Esophagus (tissue), 2 donors: ENCODE measurements around the gene KREMEN2. TPM values are rescaled to one million over a fixed set of nuclear protein-coding genes. Genes with fewer than 3 reads are reported as not detected.

Experiments
- H3K27ac ChIP-seq, 2 donors: one replicate each; pipeline ENCODE4 v1.5.1; 2013; ENCODE audit warnings: low read depth in 2 of 2, mild to moderate bottlenecking in 2 of 2, inconsistent platforms in 1 of 2, low read length in 1 of 2, moderate library complexity in 1 of 2
- H3K27me3 ChIP-seq, 2 donors: one replicate each; pipeline ENCODE4 v1.6.1; 2013; ENCODE audit warnings: low read length in 2 of 2, control low read depth in 1 of 2, mild to moderate bottlenecking in 1 of 2; ENCODE audit not compliant: insufficient read depth in 2 of 2, control insufficient read depth in 1 of 2
- H3K36me3 ChIP-seq, 2 donors: one replicate each; pipeline ENCODE4 v1.6.1; 2013; ENCODE audit warnings: low read length in 1 of 2; ENCODE audit not compliant: control insufficient read depth in 2 of 2, insufficient read depth in 2 of 2
- H3K4me1 ChIP-seq, 2 donors: one replicate each; pipeline ENCODE4 v1.6.1; 2013; ENCODE audit warnings: low read length in 1 of 2; ENCODE audit not compliant: control insufficient read depth in 2 of 2, insufficient read depth in 2 of 2
- H3K4me3 ChIP-seq, 2 donors: one replicate each; pipeline ENCODE4 v1.5.1; 2013; ENCODE audit warnings: low read length in 2 of 2, mild to moderate bottlenecking in 2 of 2, low read depth in 1 of 2, moderate library complexity in 1 of 2
- H3K9me3 ChIP-seq, 2 donors: one replicate each; pipeline ENCODE4 v1.6.1; 2013; ENCODE audit warnings: mild to moderate bottlenecking in 2 of 2, low read depth in 1 of 2, low read length in 1 of 2, moderate library complexity in 1 of 2; ENCODE audit not compliant: control insufficient read depth in 2 of 2, insufficient read depth in 1 of 2
- WGBS, 2 donors: extraction: QIAGEN DNeasy Blood & Tissue Kit; methylation state at CpG; one replicate each; pipeline ENCODE4 v1.1.7; 2013; 5-methylcytosine and 5-hydroxymethylcytosine counted together
- polyA plus RNA-seq, 2 donors: library from polyadenylated mRNA; stranded (reverse); fragments of 200-250 nt; gene quantifications; one replicate each; pipeline ENCODE4 v1.2.3, GENCODE V29; 2013
- donor health status: healthy with polysubstance abuse.
- donor health status: Bipolar disorder and iron deficiency.

The KREMEN2 gene
- polyA plus RNA-seq, 2 donors: 1.6 to 1.8 TPM

GRCh38 chr16:2950353-2950724 lies 13.7 kb upstream of the KREMEN2 start:
- no peaks in the 10 kb centered on the region for H3K9me3 ChIP-seq
- H3K27me3 ChIP-seq: no peaks in the 10 kb centered on the region
- H3K4me1 ChIP-seq: peaks cover 0 to 3% of the 10 kb centered on the region in 2 donors
- 92 to 96% methylated on average over 11 to 13 of the region's 13 CpGs for WGBS, 2 donors
- peaks cover 0 to 7% of the 10 kb centered on the region in 2 donors for H3K36me3 ChIP-seq
- H3K4me3 ChIP-seq: no peak overlapping the region
- no peak overlapping the region for H3K27ac ChIP-seq

DNA sequence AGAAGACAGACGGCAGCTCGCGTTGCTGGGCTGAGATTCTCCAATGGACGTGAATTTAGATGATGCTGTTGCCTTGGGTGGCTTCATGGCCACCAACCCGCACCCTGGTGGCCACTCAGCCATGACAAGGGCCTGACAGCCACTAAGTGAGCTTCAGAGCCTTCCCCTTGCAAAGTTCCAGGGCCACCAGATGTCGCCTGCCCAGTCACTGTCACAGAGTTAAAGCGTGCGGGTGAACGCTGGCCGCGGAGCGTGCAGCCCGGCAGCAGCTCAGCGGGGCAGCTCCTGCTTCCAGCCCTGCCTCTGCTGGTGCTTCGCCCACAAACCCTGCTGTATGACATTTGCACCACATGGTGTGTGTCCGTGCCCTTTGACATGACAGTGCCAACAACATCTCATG lies 13.3 kb upstream of the KREMEN2 start:
- Histone ChIP-seq H3K4me3 (no peak overlapping the region), H3K27ac (no peak overlapping the region), H3K27me3 (no peaks in the 10 kb centered on the region), H3K36me3 (peaks cover 0 to 7% of the 10 kb centered on the region in 2 donors), H3K4me1 (peaks cover 0 to 3% of the 10 kb centered on the region in 2 donors), H3K9me3 (no peaks in the 10 kb centered on the region)
- WGBS, 2 donors: 87 to 88% methylated on average over 16 of the region's 16 CpGs

GRCh38 chr16:2952679-2953078 lies 11.4 kb upstream of the KREMEN2 start:
- Histone ChIP-seq H3K4me3 (no peak overlapping the region), H3K27ac (no peak overlapping the region), H3K27me3 (no peaks in the 10 kb centered on the region), H3K36me3 (peaks cover 0 to 7% of the 10 kb centered on the region in 2 donors), H3K4me1 (peaks cover 0 to 3% of the 10 kb centered on the region in 2 donors), H3K9me3 (no peaks in the 10 kb centered on the region)
- 36 to 45% methylated on average over 11 of the region's 11 CpGs for WGBS, 2 donors

GRCh38 chr16:2953706-2954627 lies 10.1 kb upstream of the KREMEN2 start:
- Histone ChIP-seq H3K9me3 (no peaks in the 10 kb centered on the region), H3K4me3 (no peak overlapping the region), H3K4me1 (peaks cover 0 to 3% of the 10 kb centered on the region in 2 donors), H3K27me3 (no peaks in the 10 kb centered on the region), H3K27ac (no peak overlapping the region), H3K36me3 (peaks cover 0 to 4% of the 10 kb centered on the region in 2 donors)
- WGBS, 2 donors: 60 to 66% methylated on average over 31 of the region's 31 CpGs

DNA sequence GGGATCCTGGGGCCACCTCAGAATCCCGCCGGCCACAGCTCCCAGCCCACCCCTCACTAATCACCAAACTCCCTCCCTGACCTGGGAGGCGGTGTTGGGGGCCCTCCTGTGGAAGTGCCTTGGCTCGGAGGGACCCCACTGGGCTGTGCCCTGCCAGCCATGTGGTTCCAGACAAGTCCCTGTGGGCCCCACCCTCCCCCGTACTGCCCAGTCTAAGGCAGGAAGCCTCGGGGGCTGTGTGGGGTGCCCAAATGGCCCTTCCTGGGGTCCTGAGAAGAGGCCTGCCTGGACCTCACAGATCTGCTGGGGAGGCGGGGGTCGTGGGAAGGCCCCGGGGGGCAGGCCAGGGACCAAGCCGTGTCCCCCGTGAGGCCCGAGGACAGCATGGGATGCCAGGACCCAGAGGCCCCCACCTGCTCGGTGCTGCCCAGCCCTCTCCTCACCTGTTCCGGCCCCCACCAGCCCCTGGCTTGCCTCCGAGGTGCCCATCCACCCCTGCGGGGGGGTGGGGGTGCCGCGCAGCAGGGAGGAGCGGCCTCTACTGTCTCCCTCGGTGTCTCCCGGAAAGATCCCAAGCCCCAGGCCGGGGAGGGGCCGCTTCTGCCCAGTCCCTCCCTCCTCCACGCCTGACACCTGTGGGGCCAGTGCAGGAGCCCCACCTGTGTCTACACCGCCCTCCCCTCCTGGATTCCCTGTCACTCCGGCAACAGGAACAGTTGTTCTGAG lies 9.3 kb upstream of the KREMEN2 start:
- H3K4me1 ChIP-seq: peaks cover 0 to 6% of the 10 kb centered on the region in 2 donors
- H3K27me3 ChIP-seq: no peaks in the 10 kb centered on the region
- H3K36me3 ChIP-seq: no peaks in the 10 kb centered on the region
- no peak overlapping the region for H3K4me3 ChIP-seq
- H3K27ac ChIP-seq: no peak overlapping the region
- WGBS, 2 donors: 45 to 51% methylated on average over 25 to 26 of the region's 26 CpGs
- H3K9me3 ChIP-seq: no peaks in the 10 kb centered on the region

GRCh38 chr16:2955438-2955778 lies 8.7 kb upstream of the KREMEN2 start:
- H3K27ac ChIP-seq: no peak overlapping the region
- H3K36me3 ChIP-seq: no peaks in the 10 kb centered on the region
- H3K4me3 ChIP-seq: no peak overlapping the region
- peaks cover 0 to 6% of the 10 kb centered on the region in 2 donors for H3K4me1 ChIP-seq
- 43 to 49% methylated on average over 10 of the region's 10 CpGs for WGBS, 2 donors
- H3K27me3 ChIP-seq: no peaks in the 10 kb centered on the region
- no peaks in the 10 kb centered on the region for H3K9me3 ChIP-seq

- Histone ChIP-seq H3K27me3 (no peaks in the 10 kb centered on the region), H3K36me3 (no peaks in the 10 kb centered on the region), H3K27ac (no peak overlapping the region), H3K9me3 (no peaks in the 10 kb centered on the region), H3K4me1 (peaks cover 0 to 6% of the 10 kb centered on the region in 2 donors), H3K4me3 (peak overlapping the region in 1 of 2 donors; percentile 6)
- WGBS, 2 donors: 34 to 36% methylated on average over 16 to 21 of the region's 21 CpGs
Measured at GRCh38 chr16:2955779-2956578, 8.1 kb upstream of the KREMEN2 start.

GRCh38 chr16:2956579-2956956 lies 7.5 kb upstream of the KREMEN2 start:
- Histone ChIP-seq H3K9me3 (no peaks in the 10 kb centered on the region), H3K36me3 (no peaks in the 10 kb centered on the region), H3K4me3 (no peak overlapping the region), H3K27me3 (no peaks in the 10 kb centered on the region), H3K27ac (no peak overlapping the region), H3K4me1 (peaks cover 0 to 9% of the 10 kb centered on the region in 2 donors)
- 85 to 87% methylated on average over 11 of the region's 11 CpGs for WGBS, 2 donors

GRCh38 chr16:2959206-2959605 lies 4.9 kb upstream of the KREMEN2 start:
- Histone ChIP-seq H3K27ac (no peak overlapping the region), H3K9me3 (no peaks in the 10 kb centered on the region), H3K27me3 (peaks cover 0 to 16% of the 10 kb centered on the region in 2 donors), H3K4me1 (peaks cover 9 to 16% of the 10 kb centered on the region in 2 donors), H3K36me3 (no peaks in the 10 kb centered on the region), H3K4me3 (no peak overlapping the region)
- WGBS, 2 donors: 24 to 25% methylated on average over 10 of the region's 10 CpGs
